ENCODE results near the gene SLC3A2. TPM values are rescaled to one million over a fixed set of nuclear protein-coding genes. Genes with fewer than 3 reads are reported as not detected.

SLC3A2 gene
- total RNA-seq, 3 donors from 2014 or later (not counting 1 experiment from before 2014, with no cell fraction given), result 200 to 235 (median 207) TPM

- Mint-ChIP-seq H3K27ac (peak overlapping the region; percentile 99), H3K4me1 (peaks cover 41 to 56% of the 10 kb centered on the region in 2 donors), H3K36me3 (peaks cover 28% of the 10 kb centered on the region), H3K9me3 (no peaks in the 10 kb centered on the region), H3K4me3 (peak overlapping the region; percentile 100), H3K27me3 (ENCODE audit: low read depth in 2 of 2) (no peaks in the 10 kb centered on the region)
- Histone ChIP-seq H3K27ac (ENCODE audit: low read length) (peak overlapping the region; percentile 90), H3K36me3 (ENCODE audit: control insufficient read depth, insufficient read depth, low read length) (peaks cover 51% of the 10 kb centered on the region), H3K27me3 (ENCODE audit: control insufficient read depth, insufficient read depth, low read length) (no peaks in the 10 kb centered on the region), H3K4me3 (ENCODE audit: low read length) (no peak overlapping the region), H3K9me3 (ENCODE audit: control insufficient read depth, insufficient read depth, low read length) (no peaks in the 10 kb centered on the region), H3K4me1 (ENCODE audit: control insufficient read depth, insufficient read depth, low read length) (peaks cover 36% of the 10 kb centered on the region)
- 31% methylated on average over 4 of the region's 5 CpGs for WGBS (ENCODE audit: insufficient coverage)
- no peak for ATAC-seq
- peak in 1 of 2 donors; percentile 21 for DNase-seq
- intact Hi-C loops (cut with micrococcal nuclease), result loop anchor here (5.0 kb wide), 1 partner anchor 291 kb away; the partner anchor contains the start of gene TUT1
- TF ChIP-seq, protein P1, sequence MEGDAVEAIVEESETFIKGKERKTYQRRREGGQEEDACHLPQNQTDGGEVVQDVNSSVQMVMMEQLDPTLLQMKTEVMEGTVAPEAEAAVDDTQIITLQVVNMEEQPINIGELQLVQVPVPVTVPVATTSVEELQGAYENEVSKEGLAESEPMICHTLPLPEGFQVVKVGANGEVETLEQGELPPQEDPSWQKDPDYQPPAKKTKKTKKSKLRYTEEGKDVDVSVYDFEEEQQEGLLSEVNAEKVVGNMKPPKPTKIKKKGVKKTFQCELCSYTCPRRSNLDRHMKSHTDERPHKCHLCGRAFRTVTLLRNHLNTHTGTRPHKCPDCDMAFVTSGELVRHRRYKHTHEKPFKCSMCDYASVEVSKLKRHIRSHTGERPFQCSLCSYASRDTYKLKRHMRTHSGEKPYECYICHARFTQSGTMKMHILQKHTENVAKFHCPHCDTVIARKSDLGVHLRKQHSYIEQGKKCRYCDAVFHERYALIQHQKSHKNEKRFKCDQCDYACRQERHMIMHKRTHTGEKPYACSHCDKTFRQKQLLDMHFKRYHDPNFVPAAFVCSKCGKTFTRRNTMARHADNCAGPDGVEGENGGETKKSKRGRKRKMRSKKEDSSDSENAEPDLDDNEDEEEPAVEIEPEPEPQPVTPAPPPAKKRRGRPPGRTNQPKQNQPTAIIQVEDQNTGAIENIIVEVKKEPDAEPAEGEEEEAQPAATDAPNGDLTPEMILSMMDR (IDR thresholded peaks at IDR 0.05), result no peak
Measured at GRCh38 chr11:62882788-62883501, 2.2 kb downstream of the SLC3A2 start.

- no peak overlapping the region for H3K4me3 ChIP-seq (ENCODE audit: low read length)
- H3K36me3 ChIP-seq (ENCODE audit: control insufficient read depth, insufficient read depth, low read length), result peaks cover 58% of the 10 kb centered on the region
- WGBS (ENCODE audit: insufficient coverage), result 92% methylated on average over 3 of the region's 3 CpGs
- DNase-seq (no peak), ATAC-seq (no peak)
- Mint-ChIP-seq H3K9me3 (no peaks in the 10 kb centered on the region), H3K4me1 (peaks cover 42 to 56% of the 10 kb centered on the region in 2 donors), H3K4me3 (peak overlapping the region; percentile 100), H3K27ac (peak overlapping the region; percentile 99), H3K36me3 (peaks cover 32% of the 10 kb centered on the region), H3K27me3 (ENCODE audit: low read depth in 2 of 2) (no peaks in the 10 kb centered on the region)
- H3K27me3 ChIP-seq (ENCODE audit: control insufficient read depth, insufficient read depth, low read length), result no peaks in the 10 kb centered on the region
- H3K9me3 ChIP-seq (ENCODE audit: control insufficient read depth, insufficient read depth, low read length), result no peaks in the 10 kb centered on the region
- TF ChIP-seq, protein P1 (IDR thresholded peaks at IDR 0.05), result no peak
- intact Hi-C loops (cut with micrococcal nuclease), result loop anchor here (5.0 kb wide), 1 partner anchor 291 kb away; the partner anchor contains the start of gene TUT1
- no peak overlapping the region for H3K27ac ChIP-seq (ENCODE audit: low read length)
- H3K4me1 ChIP-seq (ENCODE audit: control insufficient read depth, insufficient read depth, low read length), result peaks cover 36% of the 10 kb centered on the region
Measured at GRCh38 chr11:62883673-62884072, 3.0 kb downstream of the SLC3A2 start.

DNA sequence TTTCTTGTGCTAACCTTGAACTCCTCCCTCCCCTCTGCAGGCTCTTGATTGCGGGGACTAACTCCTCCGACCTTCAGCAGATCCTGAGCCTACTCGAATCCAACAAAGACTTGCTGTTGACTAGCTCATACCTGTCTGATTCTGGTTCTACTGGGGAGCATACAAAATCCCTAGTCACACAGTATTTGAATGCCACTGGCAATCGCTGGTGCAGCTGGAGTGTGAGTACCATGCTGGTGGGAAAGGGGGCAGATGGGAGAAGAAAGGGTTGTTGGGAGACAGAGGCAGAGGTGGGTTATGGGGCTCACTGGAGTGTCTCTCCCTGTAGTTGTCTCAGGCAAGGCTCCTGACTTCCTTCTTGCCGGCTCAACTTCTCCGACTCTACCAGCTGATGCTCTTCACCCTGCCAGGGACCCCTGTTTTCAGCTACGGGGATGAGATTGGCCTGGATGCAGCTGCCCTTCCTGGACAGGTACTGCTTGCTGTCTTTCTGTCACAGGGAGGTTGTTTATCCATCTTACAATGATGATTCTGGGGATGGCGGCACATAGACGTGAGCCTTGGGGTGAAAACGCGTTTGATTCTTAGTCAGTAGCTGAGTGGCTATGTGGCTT, 4.5 kb downstream of the SLC3A2 start:
- TF ChIP-seq, protein P1 (IDR thresholded peaks at IDR 0.05), result no peak
- H3K4me1 Mint-ChIP-seq, result peaks cover 40 to 53% of the 10 kb centered on the region in 2 donors
- H3K27ac Mint-ChIP-seq, result peak overlapping the region in 1 of 2 donors; percentile 48
- Histone ChIP-seq H3K4me3 (ENCODE audit: low read length) (no peak overlapping the region), H3K36me3 (ENCODE audit: control insufficient read depth, insufficient read depth, low read length) (peaks cover 64% of the 10 kb centered on the region), H3K9me3 (ENCODE audit: control insufficient read depth, insufficient read depth, low read length) (no peaks in the 10 kb centered on the region), H3K4me1 (ENCODE audit: control insufficient read depth, insufficient read depth, low read length) (peaks cover 28% of the 10 kb centered on the region), H3K27me3 (ENCODE audit: control insufficient read depth, insufficient read depth, low read length) (no peaks in the 10 kb centered on the region), H3K27ac (ENCODE audit: low read length) (no peak overlapping the region)
- ATAC-seq (no peak), DNase-seq (no peak)
- no peaks in the 10 kb centered on the region for H3K27me3 Mint-ChIP-seq (ENCODE audit: low read depth in 2 of 2)
- peak overlapping the region; percentile 29 for H3K4me3 Mint-ChIP-seq
- peaks cover 40% of the 10 kb centered on the region for H3K36me3 Mint-ChIP-seq
- WGBS (ENCODE audit: insufficient coverage), result 97% methylated on average over 11 of the region's 11 CpGs
- no peaks in the 10 kb centered on the region for H3K9me3 Mint-ChIP-seq
- intact Hi-C loops (cut with micrococcal nuclease), result no loop called here

All from natural killer cell (primary cell).